Stomach (tissue), 9 donors: ENCODE measurements around the gene CNP. TPM values are rescaled to one million over a fixed set of nuclear protein-coding genes. Genes with fewer than 3 reads are reported as not detected.

Experiments
- DNase-seq, 2 donors: peaks; one replicate each; pipeline versions ENCODE4 v3.0.0 to v3.0.0-alpha.2; 2013 to 2019
- H3K27ac ChIP-seq, 5 donors: fragments of 200-600 bp in 4 of 5; sonication (generic) in 4 of 5; one replicate each; pipeline ENCODE4 v1.5.1; 2013 to 2019; ENCODE audit warnings: mild to moderate bottlenecking in 1 of 5, moderate library complexity in 1 of 5
- H3K27me3 ChIP-seq, 3 donors: fragments of 200-600 bp; sonication (generic); one replicate each; pipeline ENCODE4 v1.5.1; 2017 to 2019; ENCODE audit warnings: mixed run types in 1 of 3
- H3K36me3 ChIP-seq, 4 donors: fragments of 200-600 bp; sonication (generic); 1 replicate in 3 of 4; 2 replicates in 1 of 4; pipeline ENCODE4 v1.5.1; 2016 to 2019
- H3K4me1 ChIP-seq, 4 donors: fragments of 200-600 bp; sonication (generic); one replicate each; pipeline ENCODE4 v1.5.1; 2016 to 2019
- H3K4me3 ChIP-seq, 4 donors: fragments of 200-600 bp; sonication (generic) in 3 of 4; one replicate each; pipeline ENCODE4 v1.5.1; 2016 to 2019; ENCODE audit warnings: mild to moderate bottlenecking in 1 of 4
- H3K9me3 ChIP-seq, 4 donors: fragments of 200-600 bp; sonication (generic); one replicate each; pipeline ENCODE4 v1.5.1; 2016 to 2019
- CTCF ChIP-seq, 7 experiments: fragments of 450-650 bp in 4 of 7; fragments of 200-600 bp in 3 of 7; sonication (generic) in 3 of 7; IDR thresholded peaks; one replicate each; pipeline ENCODE4 v1.5.1; 2016 to 2019; ENCODE audit warnings: antibody characterized with exemption in 7 of 7, control low read depth in 2 of 7, mild to moderate bottlenecking in 1 of 7
- EP300 ChIP-seq: sonication (generic); formaldehyde crosslinking; IDR thresholded peaks from one replicate; pipeline ENCODE4 v1.6.1; 2017; ENCODE audit warnings: antibody characterized with exemption
- POLR2A ChIP-seq, 4 donors: fragments of 450-650 bp; IDR thresholded peaks; one replicate each; pipeline ENCODE4 v1.6.1; 2016; ENCODE audit warnings: antibody characterized with exemption in 4 of 4, control low read depth in 2 of 4, mild to moderate bottlenecking in 1 of 4, moderate library complexity in 1 of 4
- POLR2AphosphoS5 ChIP-seq, 3 donors: sonication (generic); formaldehyde crosslinking; IDR thresholded peaks; one replicate each; pipeline ENCODE4 v1.6.1; 2016; ENCODE audit warnings: antibody characterized with exemption in 3 of 3
- WGBS, 5 donors: extraction: QIAGEN DNeasy Blood & Tissue Kit in 3 of 5; methylation state at CpG; one replicate each; pipeline versions ENCODE4 v1.1.5 to v1.1.7; 2013 to 2018; 5-methylcytosine and 5-hydroxymethylcytosine counted together
- intact Hi-C: fragments of 100-400 bp; cut with DNase I; formaldehyde crosslinking; loops from one replicate; pipeline ENCODE4 v1.15.1; 2023; ENCODE audit warnings: low total_unique reads
- polyA plus RNA-seq, 3 donors: library from polyadenylated mRNA; stranded (reverse); fragments of 200-250 nt; gene quantifications; one replicate each; pipeline ENCODE4 v1.2.3, GENCODE V29; 2013
- total RNA-seq, 5 donors: library from RNA; depleted of rRNA; stranded (reverse); fragments of >200 nt; gene quantifications; one replicate each; pipeline versions ENCODE4 v1.1.0 to v1.2.3, GENCODE V29; 2014 to 2016
- donor health status: healthy with polysubstance abuse.
- donor health status: Bipolar disorder and iron deficiency.
- donor health status: healthy.

The CNP gene
- total and polyA plus RNA-seq, 8 donors: 21.0 to 47.2 (median 29.1) TPM

DNA sequence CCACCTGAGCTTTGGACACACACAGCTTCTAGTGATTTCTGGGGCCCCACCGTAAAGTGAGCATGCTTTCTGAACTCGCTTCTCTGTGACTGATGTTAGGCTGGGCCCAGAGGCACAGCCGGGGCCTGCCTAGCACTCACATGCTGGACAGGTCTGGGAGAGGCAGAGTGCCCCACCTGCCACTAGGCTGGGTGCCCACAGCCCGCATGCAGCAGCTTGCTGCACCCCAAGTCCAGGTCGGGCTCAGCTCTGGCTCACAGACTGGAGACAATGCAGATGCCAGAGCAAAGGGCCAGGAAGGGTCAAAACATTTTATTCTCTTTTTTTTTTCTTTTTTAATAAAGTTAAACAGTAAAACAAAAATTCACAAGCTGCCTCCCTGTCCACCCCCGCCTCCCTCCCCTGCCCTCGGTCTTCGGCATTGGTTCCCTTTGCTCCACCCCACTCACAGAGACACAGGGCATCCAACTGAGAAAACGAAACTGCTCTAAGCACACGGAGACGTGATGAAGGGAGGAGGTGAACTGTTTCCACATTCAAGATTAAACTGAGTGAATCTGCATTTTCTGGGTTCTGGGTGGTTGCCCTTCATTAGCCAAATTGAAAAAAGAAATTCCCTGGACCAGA is 9.7 kb downstream of the CNP start:
- H3K27ac ChIP-seq: peak overlapping the region in 4 of 5 donors; percentile 3 to 64 (median 53)

GRCh38 chr17:41977991-41978390 is 11.4 kb downstream of the CNP start:
- intact Hi-C loops: no loop called here
- Histone ChIP-seq H3K36me3 (peaks cover 73 to 100% (median 99%) of the 10 kb centered on the region in 4 donors), H3K4me1 (peaks cover 8 to 59% (median 33%) of the 10 kb centered on the region in 4 donors), H3K9me3 (no peaks in the 10 kb centered on the region), H3K4me3 (no peak overlapping the region), H3K27me3 (no peaks in the 10 kb centered on the region), H3K27ac (peak overlapping the region in 1 of 5 donors; percentile 64)
- DNase-seq: peak; percentile 52 to 62
- no peak for TF ChIP-seq EP300
- TF ChIP-seq POLR2AphosphoS5 (IDR thresholded peaks at IDR 0.05): no peak
- no peak for TF ChIP-seq POLR2A (IDR thresholded peaks at IDR 0.05)
- TF ChIP-seq CTCF (IDR thresholded peaks at IDR 0.05): no peak
- 46 to 71% (median 58%) methylated on average over 4 of the region's 4 CpGs for WGBS, 5 donors

More for the DNA sequence above, 9.7 kb downstream of the CNP start:
- no peaks in the 10 kb centered on the region for H3K9me3 ChIP-seq
- peak overlapping the region in 1 of 4 donors; percentile 4 for H3K4me3 ChIP-seq
- WGBS, 5 donors: 52 to 77% (median 66%) methylated on average over 9 to 11 of the region's 11 CpGs
- H3K36me3 ChIP-seq: peaks cover 61 to 100% (median 98%) of the 10 kb centered on the region in 4 donors
- DNase-seq: no peak
- TF ChIP-seq CTCF (IDR thresholded peaks at IDR 0.05): no peak
- no peak for TF ChIP-seq EP300
- TF ChIP-seq POLR2A (IDR thresholded peaks at IDR 0.05): no peak
- TF ChIP-seq POLR2AphosphoS5 (IDR thresholded peaks at IDR 0.05): no peak
- H3K27me3 ChIP-seq: no peaks in the 10 kb centered on the region
- peaks cover 19 to 66% (median 49%) of the 10 kb centered on the region in 4 donors for H3K4me1 ChIP-seq
- intact Hi-C loops: no loop called here

DNA sequence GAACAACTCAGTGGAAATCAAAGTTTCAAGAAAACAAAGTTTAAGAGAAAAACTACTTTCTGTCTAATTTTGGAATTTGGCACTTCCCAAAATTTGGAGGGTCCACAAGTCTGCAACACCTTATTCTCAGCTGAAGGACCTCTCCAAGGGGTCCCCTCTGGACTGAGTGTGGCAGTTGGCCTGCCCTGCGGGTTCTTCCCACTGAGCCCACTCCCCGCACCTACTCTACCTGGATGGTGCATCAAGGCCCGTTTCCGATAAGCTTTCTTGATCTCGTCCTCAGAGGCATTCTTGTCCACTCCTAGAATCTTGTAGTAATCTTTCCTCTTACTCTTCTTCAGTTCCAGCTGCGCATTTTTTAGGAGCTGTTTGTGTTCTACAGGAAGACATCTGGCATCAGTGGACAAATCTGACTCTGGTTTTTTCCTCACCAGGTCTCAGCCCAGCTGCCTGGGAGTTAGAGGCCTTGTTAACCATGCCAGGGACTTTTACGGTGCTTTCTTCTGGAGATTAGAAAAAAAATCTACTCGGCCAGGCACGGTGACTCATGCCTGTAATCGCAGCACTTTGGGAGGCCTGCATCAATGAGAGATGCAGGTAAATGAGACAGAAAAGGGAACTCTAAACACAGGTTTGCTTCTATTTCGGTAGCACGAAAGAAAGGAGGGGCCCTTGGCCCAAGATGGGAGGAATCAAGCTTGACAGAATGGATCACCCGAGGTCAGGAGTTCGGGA is 15.6 kb downstream of the CNP start:
- intact Hi-C loops: no loop called here
- Histone ChIP-seq H3K9me3 (no peaks in the 10 kb centered on the region), H3K4me1 (peaks cover 0 to 19% (median 11%) of the 10 kb centered on the region in 4 donors), H3K4me3 (no peak overlapping the region), H3K27ac (peak overlapping the region in 1 of 5 donors; percentile 31), H3K27me3 (no peaks in the 10 kb centered on the region), H3K36me3 (peaks cover 65 to 100% (median 98%) of the 10 kb centered on the region in 4 donors)
- no peak for DNase-seq
- WGBS, 5 donors: 73 to 82% (median 77%) methylated on average over 14 of the region's 14 CpGs
- TF ChIP-seq POLR2AphosphoS5 (IDR thresholded peaks at IDR 0.05) (no peak), POLR2A (IDR thresholded peaks at IDR 0.05) (no peak), CTCF (IDR thresholded peaks at IDR 0.05) (no peak), EP300 (no peak)

- Histone ChIP-seq H3K4me3 (no peak overlapping the region), H3K27ac (no peak overlapping the region), H3K4me1 (peaks cover 0 to 11% (median 2%) of the 10 kb centered on the region in 4 donors), H3K9me3 (no peaks in the 10 kb centered on the region), H3K27me3 (no peaks in the 10 kb centered on the region), H3K36me3 (peaks cover 73 to 100% (median 98%) of the 10 kb centered on the region in 4 donors)
- intact Hi-C loops: no loop called here
- TF ChIP-seq POLR2AphosphoS5 (IDR thresholded peaks at IDR 0.05) (no peak), POLR2A (IDR thresholded peaks at IDR 0.05) (no peak), EP300 (no peak), CTCF (IDR thresholded peaks at IDR 0.05) (no peak)
- WGBS, 5 donors: 85 to 97% (median 96%) methylated on average over 8 of the region's 8 CpGs
- no peak for DNase-seq
Observed at GRCh38 chr17:41984454-41984853, 17.9 kb downstream of the CNP start.
